ENCODE results near the gene FSTL5.

DNA sequence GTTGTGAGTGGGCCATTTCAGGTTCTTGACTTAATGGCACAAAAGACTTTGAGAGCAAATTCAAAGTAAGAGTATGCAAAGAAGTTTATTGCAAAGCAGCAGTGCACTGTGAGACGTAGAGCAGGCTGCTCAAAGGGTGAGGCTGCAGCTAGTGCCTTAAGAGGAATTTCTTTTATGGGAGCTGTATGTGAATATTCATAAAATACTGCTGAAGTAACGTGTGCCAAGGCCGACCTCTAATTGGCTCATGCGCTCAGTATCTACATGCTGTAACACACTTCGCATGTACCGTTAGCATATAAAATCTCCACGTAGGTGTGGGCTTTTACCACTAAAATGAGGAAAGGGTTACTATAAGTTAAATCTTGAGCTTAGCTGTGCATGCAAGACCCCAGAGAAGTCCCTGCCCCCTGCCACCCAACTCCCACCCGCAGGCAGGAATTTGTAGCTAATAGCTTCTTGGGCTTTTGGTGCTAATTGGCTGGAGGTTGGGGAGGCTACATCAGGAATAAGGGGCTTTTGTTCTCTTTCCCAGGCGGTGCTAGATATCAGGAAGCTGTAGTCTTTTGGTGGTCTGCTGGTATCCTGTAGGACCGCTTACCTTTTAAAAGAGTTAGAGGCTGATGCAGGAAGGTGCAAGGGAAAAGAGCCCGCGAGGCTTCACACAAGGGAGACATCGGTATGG, 47.6 kb downstream of the FSTL5 start:
- TF ChIP-seq CTCF (IDR thresholded peaks at IDR 0.05) (no peak), ZNF317 (CRISPR knock-in tag; IDR thresholded peaks at IDR 0.05; ENCODE audit: borderline replicate concordance, low read depth) (no peak), ELF4 (CRISPR knock-in tag; IDR thresholded peaks at IDR 0.05; ENCODE audit: low read depth) (no peak), ZNF232 (CRISPR knock-in tag; IDR thresholded peaks at IDR 0.05) (no peak), NR3C1 (CRISPR knock-in tag; conservative IDR thresholded peaks at IDR 0.05; ENCODE audit: low read depth) (no peak), CDX4 (CRISPR knock-in tag; IDR thresholded peaks at IDR 0.05; ENCODE audit: borderline replicate concordance) (no peak), E2F1 (CRISPR knock-in tag; IDR thresholded peaks at IDR 0.05) (no peak), JUN (CRISPR knock-in tag; IDR thresholded peaks at IDR 0.05) (no peak)
- TF ChIP-seq, protein P1, sequence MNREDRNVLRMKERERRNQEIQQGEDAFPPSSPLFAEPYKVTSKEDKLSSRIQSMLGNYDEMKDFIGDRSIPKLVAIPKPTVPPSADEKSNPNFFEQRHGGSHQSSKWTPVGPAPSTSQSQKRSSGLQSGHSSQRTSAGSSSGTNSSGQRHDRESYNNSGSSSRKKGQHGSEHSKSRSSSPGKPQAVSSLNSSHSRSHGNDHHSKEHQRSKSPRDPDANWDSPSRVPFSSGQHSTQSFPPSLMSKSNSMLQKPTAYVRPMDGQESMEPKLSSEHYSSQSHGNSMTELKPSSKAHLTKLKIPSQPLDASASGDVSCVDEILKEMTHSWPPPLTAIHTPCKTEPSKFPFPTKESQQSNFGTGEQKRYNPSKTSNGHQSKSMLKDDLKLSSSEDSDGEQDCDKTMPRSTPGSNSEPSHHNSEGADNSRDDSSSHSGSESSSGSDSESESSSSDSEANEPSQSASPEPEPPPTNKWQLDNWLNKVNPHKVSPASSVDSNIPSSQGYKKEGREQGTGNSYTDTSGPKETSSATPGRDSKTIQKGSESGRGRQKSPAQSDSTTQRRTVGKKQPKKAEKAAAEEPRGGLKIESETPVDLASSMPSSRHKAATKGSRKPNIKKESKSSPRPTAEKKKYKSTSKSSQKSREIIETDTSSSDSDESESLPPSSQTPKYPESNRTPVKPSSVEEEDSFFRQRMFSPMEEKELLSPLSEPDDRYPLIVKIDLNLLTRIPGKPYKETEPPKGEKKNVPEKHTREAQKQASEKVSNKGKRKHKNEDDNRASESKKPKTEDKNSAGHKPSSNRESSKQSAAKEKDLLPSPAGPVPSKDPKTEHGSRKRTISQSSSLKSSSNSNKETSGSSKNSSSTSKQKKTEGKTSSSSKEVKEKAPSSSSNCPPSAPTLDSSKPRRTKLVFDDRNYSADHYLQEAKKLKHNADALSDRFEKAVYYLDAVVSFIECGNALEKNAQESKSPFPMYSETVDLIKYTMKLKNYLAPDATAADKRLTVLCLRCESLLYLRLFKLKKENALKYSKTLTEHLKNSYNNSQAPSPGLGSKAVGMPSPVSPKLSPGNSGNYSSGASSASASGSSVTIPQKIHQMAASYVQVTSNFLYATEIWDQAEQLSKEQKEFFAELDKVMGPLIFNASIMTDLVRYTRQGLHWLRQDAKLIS (CRISPR knock-in tag; IDR thresholded peaks at IDR 0.05; ENCODE audit: borderline replicate concordance), result no peak
- TF ChIP-seq, protein P2, sequence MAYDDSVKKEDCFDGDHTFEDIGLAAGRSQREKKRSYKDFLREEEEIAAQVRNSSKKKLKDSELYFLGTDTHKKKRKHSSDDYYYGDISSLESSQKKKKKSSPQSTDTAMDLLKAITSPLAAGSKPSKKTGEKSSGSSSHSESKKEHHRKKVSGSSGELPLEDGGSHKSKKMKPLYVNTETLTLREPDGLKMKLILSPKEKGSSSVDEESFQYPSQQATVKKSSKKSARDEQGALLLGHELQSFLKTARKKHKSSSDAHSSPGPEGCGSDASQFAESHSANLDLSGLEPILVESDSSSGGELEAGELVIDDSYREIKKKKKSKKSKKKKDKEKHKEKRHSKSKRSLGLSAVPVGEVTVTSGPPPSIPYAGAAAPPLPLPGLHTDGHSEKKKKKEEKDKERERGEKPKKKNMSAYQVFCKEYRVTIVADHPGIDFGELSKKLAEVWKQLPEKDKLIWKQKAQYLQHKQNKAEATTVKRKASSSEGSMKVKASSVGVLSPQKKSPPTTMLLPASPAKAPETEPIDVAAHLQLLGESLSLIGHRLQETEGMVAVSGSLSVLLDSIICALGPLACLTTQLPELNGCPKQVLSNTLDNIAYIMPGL (CRISPR knock-in tag; IDR thresholded peaks at IDR 0.05), result no peak
- TF ChIP-seq, protein P3, sequence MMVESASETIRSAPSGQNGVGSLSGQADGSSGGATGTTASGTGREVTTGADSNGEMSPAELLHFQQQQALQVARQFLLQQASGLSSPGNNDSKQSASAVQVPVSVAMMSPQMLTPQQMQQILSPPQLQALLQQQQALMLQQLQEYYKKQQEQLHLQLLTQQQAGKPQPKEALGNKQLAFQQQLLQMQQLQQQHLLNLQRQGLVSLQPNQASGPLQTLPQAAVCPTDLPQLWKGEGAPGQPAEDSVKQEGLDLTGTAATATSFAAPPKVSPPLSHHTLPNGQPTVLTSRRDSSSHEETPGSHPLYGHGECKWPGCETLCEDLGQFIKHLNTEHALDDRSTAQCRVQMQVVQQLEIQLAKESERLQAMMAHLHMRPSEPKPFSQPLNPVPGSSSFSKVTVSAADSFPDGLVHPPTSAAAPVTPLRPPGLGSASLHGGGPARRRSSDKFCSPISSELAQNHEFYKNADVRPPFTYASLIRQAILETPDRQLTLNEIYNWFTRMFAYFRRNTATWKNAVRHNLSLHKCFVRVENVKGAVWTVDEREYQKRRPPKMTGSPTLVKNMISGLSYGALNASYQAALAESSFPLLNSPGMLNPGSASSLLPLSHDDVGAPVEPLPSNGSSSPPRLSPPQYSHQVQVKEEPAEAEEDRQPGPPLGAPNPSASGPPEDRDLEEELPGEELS (CRISPR knock-in tag; IDR thresholded peaks at IDR 0.05), result no peak
